Aorta (tissue), 5 donors: ENCODE data around the gene AHCY. TPM values are rescaled to one million over a fixed set of nuclear protein-coding genes. Genes with fewer than 3 reads are reported as not detected.

ENCODE experiments used
- ATAC-seq: fragments of 200-7000 bp; cut with Tn5 transposase; one replicate; pipeline ENCODE4 v1.9.1; 2022; ENCODE audit warnings: moderate library complexity; ENCODE audit not compliant: low FRiP score
- DNase-seq, 2 donors: peaks; one replicate each; pipeline ENCODE4 v3.0.0-alpha.2; 2020
- H3K27ac ChIP-seq, 2 donors: one replicate each; pipeline ENCODE4 v1.5.1; 2013; ENCODE audit warnings: low read length in 2 of 2, mild to moderate bottlenecking in 2 of 2, moderate library complexity in 2 of 2, control low read depth in 1 of 2, inconsistent platforms in 1 of 2, low read depth in 1 of 2
- H3K27me3 ChIP-seq, 2 donors: one replicate each; pipeline ENCODE4 v1.6.1; 2013; ENCODE audit warnings: control low read depth in 1 of 2, low read length in 1 of 2, mild to moderate bottlenecking in 1 of 2, moderate library complexity in 1 of 2; ENCODE audit not compliant: insufficient read depth in 2 of 2, control insufficient read depth in 1 of 2
- H3K36me3 ChIP-seq, 2 donors: one replicate each; pipeline ENCODE4 v1.6.1; 2013; ENCODE audit warnings: control low read depth in 1 of 2, low read length in 1 of 2, mild to moderate bottlenecking in 1 of 2; ENCODE audit not compliant: insufficient read depth in 2 of 2, control insufficient read depth in 1 of 2
- H3K4me1 ChIP-seq, 2 donors: one replicate each; pipeline ENCODE4 v1.6.1; 2013; ENCODE audit warnings: low read length in 2 of 2, control low read depth in 1 of 2, mild to moderate bottlenecking in 1 of 2, moderate library complexity in 1 of 2; ENCODE audit not compliant: insufficient read depth in 2 of 2, control insufficient read depth in 1 of 2
- H3K4me3 ChIP-seq, 2 donors: one replicate each; pipeline ENCODE4 v1.5.1; 2013; ENCODE audit warnings: low read length in 2 of 2, control low read depth in 1 of 2, mild to moderate bottlenecking in 1 of 2
- H3K9me3 ChIP-seq: one replicate; pipeline ENCODE4 v1.6.1; 2013; ENCODE audit warnings: mild to moderate bottlenecking, low read length; ENCODE audit not compliant: control insufficient read depth
- WGBS, 2 donors: extraction: QIAGEN DNeasy Blood & Tissue Kit; methylation state at CpG; one replicate each; pipeline ENCODE4 v1.1.7; 2013; 5-methylcytosine and 5-hydroxymethylcytosine counted together
- intact Hi-C, 2 donors: fragments of 100-400 bp; cut with DNase I; formaldehyde crosslinking; loops; one replicate each; pipeline versions ENCODE4 v1.14.2 to v1.15.0; 2022
- polyA plus RNA-seq, 2 donors: library from polyadenylated mRNA; stranded (reverse); fragments of 200-250 nt; gene quantifications; one replicate each; pipeline ENCODE4 v1.2.3, GENCODE V29; 2013
- total RNA-seq, 2 donors: library from RNA; stranded (reverse); fragmentation: NEBNext Ultra II Directional; extraction: Animal tissue kit (Norgen Biotek cat#: 25700); gene quantifications; one replicate each; pipeline ENCODE4 v1.2.1, GENCODE V29; 2021
- donor health status: healthy with polysubstance abuse.
- donor health status: Bipolar disorder and iron deficiency.
- donor health status: DM: no; HTN: no; CAD: no.
- donor health status: DM: no; HTN: no; CAD: no.
- donor health status: DM: yes; HTN: yes; CAD: no.

The AHCY gene
- total and polyA plus RNA-seq, 4 donors, result 31.8 to 53.0 (median 38.0) TPM

- no peak overlapping the region for H3K27ac ChIP-seq
- intact Hi-C loops, result no loop called here
- peaks cover 1% of the 10 kb centered on the region for H3K9me3 ChIP-seq
- H3K27me3 ChIP-seq, result no peaks in the 10 kb centered on the region
- DNase-seq (no peak), ATAC-seq (no peak)
- no peaks in the 10 kb centered on the region for H3K36me3 ChIP-seq
- no peaks in the 10 kb centered on the region for H3K4me1 ChIP-seq
- WGBS, 2 donors, result 81 to 89% methylated on average over 3 of the region's 3 CpGs
- no peak overlapping the region for H3K4me3 ChIP-seq
Measured at GRCh38 chr20:34232494-34233087, 70.6 kb downstream of the AHCY start.

GRCh38 chr20:34231634-34232033 is 71.5 kb downstream of the AHCY start:
- no peak for ATAC-seq
- H3K4me3 ChIP-seq, result no peak overlapping the region
- no peak for DNase-seq
- H3K36me3 ChIP-seq, result no peaks in the 10 kb centered on the region
- H3K4me1 ChIP-seq, result no peaks in the 10 kb centered on the region
- no peaks in the 10 kb centered on the region for H3K27me3 ChIP-seq
- intact Hi-C loops, result no loop called here
- peaks cover 1% of the 10 kb centered on the region for H3K9me3 ChIP-seq
- H3K27ac ChIP-seq, result no peak overlapping the region

Other genes with a start within 250 kb of the AHCY start
- gene EIF2S2, start 191.1 kb downstream of the AHCY start, total RNA-seq, result 10 to 100 TPM; 37.1 to 46.2 TPM
- gene EIF2S2, start 191.1 kb downstream of the AHCY start, polyA plus RNA-seq, result 10 to 100 TPM; 49.9 to 54.0 TPM
- not detected for gene ASIP, start 61.9 kb downstream of the AHCY start, total RNA-seq
- not detected for gene ASIP, start 61.9 kb downstream of the AHCY start, polyA plus RNA-seq
- gene ITCH, start 59.9 kb upstream of the AHCY start, total RNA-seq, result 10 to 100 TPM; 60.5 to 66.2 TPM
- 10 to 100 TPM; 11.7 to 13.1 TPM for gene ITCH, start 59.9 kb upstream of the AHCY start, polyA plus RNA-seq
- 100 to 1,000 TPM; 120 to 143 TPM for gene DYNLRB1, start 213.1 kb upstream of the AHCY start, total RNA-seq
- gene DYNLRB1, start 213.1 kb upstream of the AHCY start, polyA plus RNA-seq, result 100 to 1,000 TPM; 302 to 305 TPM